KMS-11 (cell line): ENCODE data around the gene BCAR3.

Experiments used
- H2AFZ ChIP-seq: fragments of 200-600 bp; sonication (generic); 2 replicates; pipeline ENCODE4 v1.6.1; 2016; ENCODE audit warnings: antibody characterized with exemption, mixed run types, low read depth
- H3K27ac ChIP-seq: fragments of 200-600 bp; sonication (generic); 2 replicates; pipeline ENCODE4 v1.6.1; 2016; ENCODE audit warnings: mild to moderate bottlenecking, mixed run types
- H3K27me3 ChIP-seq: fragments of 200-600 bp; sonication (generic); 2 replicates; pipeline ENCODE4 v1.6.1; 2017; ENCODE audit warnings: mild to moderate bottlenecking, low read depth, mixed run types, moderate library complexity; ENCODE audit not compliant: insufficient read depth
- H3K36me3 ChIP-seq: fragments of 200-600 bp; sonication (generic); 2 replicates; pipeline ENCODE4 v1.6.1; 2017; ENCODE audit warnings: mild to moderate bottlenecking, mixed run types; ENCODE audit not compliant: insufficient read depth
- H3K4me1 ChIP-seq: fragments of 200-600 bp; sonication (generic); 2 replicates; pipeline ENCODE4 v1.6.1; 2016; ENCODE audit warnings: mild to moderate bottlenecking, low read depth, mixed run types; ENCODE audit not compliant: poor library complexity, severe bottlenecking
- H3K4me2 ChIP-seq: fragments of 200-600 bp; sonication (generic); 2 replicates; pipeline ENCODE4 v1.7.0; 2016; ENCODE audit warnings: mild to moderate bottlenecking, mixed run types
- H3K4me3 ChIP-seq: fragments of 200-600 bp; sonication (generic); IDR thresholded peaks from 2 replicates; pipeline ENCODE4 v1.6.1; 2017; ENCODE audit warnings: low read depth, low read length, mixed read lengths; ENCODE audit not compliant: insufficient read depth
- H3K79me2 ChIP-seq: fragments of 200-600 bp; sonication (generic); 2 replicates; pipeline ENCODE4 v1.6.1; 2016; ENCODE audit warnings: low read depth, mixed run types; ENCODE audit not compliant: insufficient read depth
- H3K9ac ChIP-seq: fragments of 200-600 bp; sonication (generic); 2 replicates; pipeline ENCODE4 v1.6.1; 2016; ENCODE audit warnings: mild to moderate bottlenecking, mixed run types
- H4K20me1 ChIP-seq: fragments of 200-600 bp; sonication (generic); 2 replicates; pipeline ENCODE4 v1.6.1; 2016; ENCODE audit warnings: mild to moderate bottlenecking, mixed run types; ENCODE audit not compliant: insufficient read depth
- CTCF ChIP-seq: fragments of 200-600 bp; sonication (generic); conservative IDR thresholded peaks from 2 replicates; pipeline ENCODE4 v1.6.1; 2017; ENCODE audit warnings: low read depth, mild to moderate bottlenecking, antibody characterized with exemption, low read length, moderate library complexity, mixed read lengths

Gene BCAR3

GRCh38 chr1:93605026-93605568, 76.5 kb downstream of the BCAR3 start:
- H3K4me2 ChIP-seq, result no peak overlapping the region
- no peak overlapping the region for H3K27ac ChIP-seq
- no peaks in the 10 kb centered on the region for H3K79me2 ChIP-seq
- H3K4me3 ChIP-seq, result no peak overlapping the region
- no peak for TF ChIP-seq CTCF
- H3K36me3 ChIP-seq, result no peaks in the 10 kb centered on the region
- H2AFZ ChIP-seq, result no peak overlapping the region
- H3K4me1 ChIP-seq, result no peaks in the 10 kb centered on the region
- H3K9ac ChIP-seq, result no peak overlapping the region
- no peaks in the 10 kb centered on the region for H3K27me3 ChIP-seq
- H4K20me1 ChIP-seq, result no peaks in the 10 kb centered on the region

DNA sequence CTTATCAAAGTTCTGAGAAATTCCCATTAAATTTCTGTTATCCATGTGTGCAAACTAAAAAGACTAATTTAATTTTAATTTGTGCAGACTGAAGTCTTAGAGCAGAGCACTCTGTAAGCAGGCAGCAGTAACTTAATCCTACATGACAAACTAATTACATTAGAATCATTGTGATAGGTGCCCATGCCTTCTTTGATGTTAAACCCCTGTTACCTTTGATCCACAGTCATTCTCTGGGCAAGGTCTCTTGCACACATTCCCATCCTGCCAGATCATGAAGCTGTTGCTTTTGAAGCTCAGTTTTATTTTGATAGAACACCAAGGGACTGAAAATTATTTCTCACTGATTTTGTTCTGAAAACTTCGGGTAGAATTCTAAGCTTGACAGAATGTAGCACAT, 77.2 kb downstream of the BCAR3 start:
- Histone ChIP-seq H2AFZ (no peak overlapping the region), H3K27me3 (no peaks in the 10 kb centered on the region), H3K4me1 (no peaks in the 10 kb centered on the region), H3K79me2 (no peaks in the 10 kb centered on the region), H3K36me3 (no peaks in the 10 kb centered on the region), H3K4me2 (no peak overlapping the region), H3K4me3 (no peak overlapping the region), H3K27ac (no peak overlapping the region), H4K20me1 (no peaks in the 10 kb centered on the region), H3K9ac (no peak overlapping the region)
- no peak for TF ChIP-seq CTCF

DNA sequence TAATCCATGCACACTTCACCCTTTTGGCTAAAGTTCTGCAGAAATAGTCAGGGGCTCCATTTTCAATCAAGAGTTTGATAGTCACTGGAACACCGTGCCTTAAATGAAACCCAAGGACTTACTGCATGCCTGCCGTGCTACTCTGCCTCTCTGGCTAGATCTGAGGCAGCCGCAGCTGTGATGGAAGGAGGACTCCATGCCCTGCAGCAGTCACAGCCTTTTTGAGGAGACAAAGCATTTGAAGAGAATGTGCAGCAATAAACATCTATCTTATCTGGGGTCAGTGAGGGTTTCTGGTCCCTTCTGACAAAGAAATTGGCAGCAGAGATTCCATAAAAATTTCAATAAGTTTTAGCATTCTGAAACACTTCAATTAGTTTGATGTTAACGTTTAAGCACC, 78.0 kb downstream of the BCAR3 start:
- no peak for TF ChIP-seq CTCF
- Histone ChIP-seq H3K27me3 (no peaks in the 10 kb centered on the region), H3K4me2 (no peak overlapping the region), H3K4me1 (no peaks in the 10 kb centered on the region), H2AFZ (no peak overlapping the region), H3K9ac (no peak overlapping the region), H3K36me3 (no peaks in the 10 kb centered on the region), H3K4me3 (no peak overlapping the region), H3K79me2 (no peaks in the 10 kb centered on the region), H3K27ac (no peak overlapping the region), H4K20me1 (no peaks in the 10 kb centered on the region)

- no peaks in the 10 kb centered on the region for H4K20me1 ChIP-seq
- no peak overlapping the region for H3K27ac ChIP-seq
- H3K27me3 ChIP-seq, result no peaks in the 10 kb centered on the region
- no peak for TF ChIP-seq CTCF
- H2AFZ ChIP-seq, result no peak overlapping the region
- no peaks in the 10 kb centered on the region for H3K79me2 ChIP-seq
- no peaks in the 10 kb centered on the region for H3K4me1 ChIP-seq
- no peak overlapping the region for H3K4me2 ChIP-seq
- no peaks in the 10 kb centered on the region for H3K36me3 ChIP-seq
- no peak overlapping the region for H3K4me3 ChIP-seq
- H3K9ac ChIP-seq, result no peak overlapping the region
These were observed 78.5 kb downstream of the BCAR3 start for GRCh38 chr1:93603106-93603505.
